Transverse colon (tissue), 3 donors: ENCODE results near the gene CRHR2.

Experiments used
- CTCF ChIP-seq, 5 experiments: fragments of 200-600 bp in 3 of 5; fragments of 450-650 bp in 2 of 5; sonication (generic) in 3 of 5; IDR thresholded peaks; 1 replicate in 2 of 5; 2 replicates in 3 of 5; pipeline ENCODE4 v1.5.1; 2016 to 2017; ENCODE audit warnings: antibody characterized with exemption in 5 of 5, inconsistent platforms in 3 of 5, mild to moderate bottlenecking in 2 of 5, moderate library complexity in 1 of 5
- POLR2A ChIP-seq: fragments of 450-650 bp; IDR thresholded peaks from one replicate; pipeline ENCODE4 v1.6.1; 2016; ENCODE audit warnings: antibody characterized with exemption, mild to moderate bottlenecking, moderate library complexity

GRCh38 chr7:30722187-30722586 lies 39.9 kb upstream of the CRHR2 start:
- no peak for TF ChIP-seq POLR2A
- no peak for TF ChIP-seq CTCF (IDR thresholded peaks at IDR 0.05)
